ENCODE data around the gene OR5AL1. TPM values are rescaled to one million over a fixed set of nuclear protein-coding genes. Genes with fewer than 3 reads are reported as not detected.
"Not testable (repeated sequence)": the region's sequence is repeated elsewhere in the genome, so short reads cannot be mapped to it uniquely, and the experiment has no call there.

Gene OR5AL1
- not detected in 2 replicates for total RNA-seq

DNA sequence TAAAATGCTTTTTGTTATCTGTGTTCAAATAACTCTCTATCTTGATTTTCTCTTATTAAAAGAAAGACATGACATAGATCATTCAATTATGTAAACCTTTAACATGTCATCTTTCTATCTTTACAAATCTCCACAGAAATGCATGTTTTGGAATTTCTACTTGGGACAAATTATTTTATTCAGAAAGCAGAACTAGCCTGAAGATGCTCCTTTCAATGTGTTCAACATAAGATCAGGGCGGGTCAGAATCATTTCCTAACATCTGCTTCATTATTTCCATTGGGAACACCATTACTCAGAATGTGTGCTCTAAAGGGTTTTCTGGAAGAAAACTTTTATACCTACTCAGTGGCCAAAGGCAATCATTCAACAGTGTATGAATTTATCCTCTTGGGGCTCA lies at the start of gene OR5AL1:
Gene OR5AL1, plus strand, starts transcription at position 301 of the 400 bp plus-strand sequence.
- DNase-seq (ENCODE audit: low read depth), result no peak

DNA sequence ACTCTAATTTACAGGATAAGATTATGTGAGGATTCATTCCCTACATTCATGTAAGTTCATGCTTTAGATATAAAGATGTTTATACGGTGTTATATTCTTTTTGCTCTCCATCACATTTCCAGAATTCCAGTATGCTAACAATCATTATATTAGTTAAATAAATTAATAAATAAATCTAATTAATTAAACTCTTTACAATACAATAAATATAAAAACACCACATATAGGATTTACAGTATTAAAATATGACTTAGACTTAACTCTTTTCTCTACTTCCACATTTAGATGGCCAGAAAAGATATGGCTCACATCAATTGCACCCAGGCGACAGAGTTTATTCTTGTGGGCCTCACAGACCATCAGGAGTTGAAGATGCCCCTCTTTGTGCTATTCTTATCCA lies 37.2 kb upstream of the OR5AL1 start, which contains the start of gene OR8U1:
Gene OR8U1, plus strand, starts transcription at position 301 of the 400 bp plus-strand sequence. Its CDS starts 0 bp downstream, at position 301.
- DNase-seq (ENCODE audit: low read depth), result no peak

DNA sequence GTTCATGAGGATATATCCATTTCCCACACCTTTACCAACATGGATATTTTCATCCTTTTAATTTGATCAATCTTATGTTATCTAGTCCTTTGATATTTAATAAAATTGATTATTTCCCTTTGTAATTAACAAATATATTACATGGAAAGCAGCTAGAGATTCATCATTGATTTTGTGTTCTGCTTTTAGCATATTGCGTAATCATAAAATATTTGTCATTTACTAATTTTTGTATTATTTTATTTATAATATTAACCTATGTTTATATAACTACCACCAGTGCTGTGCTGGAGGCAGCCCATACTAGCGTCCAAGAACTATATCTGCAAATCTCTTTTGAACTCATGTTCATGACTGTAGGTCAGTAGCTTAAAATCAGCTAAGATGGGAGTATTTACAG lies 32.4 kb upstream of the OR5AL1 start:
- no peak for DNase-seq (ENCODE audit: low read depth)

GRCh38 chr11:56394381-56394780 lies 18.1 kb upstream of the OR5AL1 start:
- DNase-seq (ENCODE audit: low read depth), result no peak

GRCh38 chr11:56396047-56396446 lies 16.4 kb upstream of the OR5AL1 start:
- no peak for DNase-seq (ENCODE audit: low read depth)

DNA sequence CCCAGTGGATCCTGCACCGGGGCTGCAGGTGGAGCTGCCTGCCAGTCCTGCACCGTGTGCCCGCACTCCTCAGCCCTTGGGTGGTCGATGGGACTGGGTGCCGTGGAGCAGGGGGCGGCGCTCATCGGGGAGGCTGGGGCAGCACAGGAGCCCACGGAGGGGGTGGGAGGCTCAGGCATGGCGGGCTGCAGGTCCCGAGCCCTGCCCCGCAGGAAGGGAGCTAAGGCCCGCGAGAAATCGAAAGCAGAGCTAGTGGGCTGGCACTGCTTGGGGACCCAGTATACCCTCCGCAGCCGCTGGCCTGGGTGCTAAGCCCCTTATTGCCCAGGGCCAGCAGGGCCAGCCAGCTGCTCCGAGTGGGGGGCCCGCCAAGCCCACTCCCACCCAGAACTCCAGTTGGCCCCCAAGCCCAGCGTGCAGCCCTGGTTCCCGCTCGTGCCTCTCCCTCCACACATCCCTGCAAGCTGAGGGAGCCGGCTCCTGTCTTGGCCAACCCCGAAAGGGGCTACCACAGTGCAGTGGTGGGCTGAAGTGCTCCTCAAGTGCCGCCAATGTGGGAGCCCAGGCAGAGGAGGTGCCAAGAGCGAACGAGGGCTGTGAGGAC lies 10.5 kb upstream of the OR5AL1 start:
- not testable (repeated sequence) for DNase-seq (ENCODE audit: low read depth)

- no peak for DNase-seq (ENCODE audit: low read depth)
These were observed 8.1 kb upstream of the OR5AL1 start for GRCh38 chr11:56404393-56404792.

DNA sequence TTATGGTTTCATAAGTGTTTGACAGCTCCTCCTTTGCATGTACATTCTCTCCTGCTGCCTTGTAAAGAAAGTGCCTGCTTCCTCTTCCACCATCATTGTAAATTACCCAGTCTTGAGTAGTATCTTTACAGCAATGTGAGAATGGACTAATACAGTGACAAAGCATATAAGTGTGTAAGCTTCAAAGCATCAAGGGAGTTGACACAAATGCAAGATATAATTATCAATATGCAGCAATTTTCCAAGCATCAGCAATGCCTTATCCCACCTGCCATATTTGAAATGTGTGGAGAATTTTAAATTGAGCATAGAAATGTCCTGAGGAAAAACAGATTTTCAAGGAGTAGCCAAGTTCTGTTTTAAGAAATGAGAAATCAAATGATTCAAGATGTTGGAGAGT lies 1.7 kb upstream of the OR5AL1 start:
- DNase-seq (ENCODE audit: low read depth), result no peak

DNA sequence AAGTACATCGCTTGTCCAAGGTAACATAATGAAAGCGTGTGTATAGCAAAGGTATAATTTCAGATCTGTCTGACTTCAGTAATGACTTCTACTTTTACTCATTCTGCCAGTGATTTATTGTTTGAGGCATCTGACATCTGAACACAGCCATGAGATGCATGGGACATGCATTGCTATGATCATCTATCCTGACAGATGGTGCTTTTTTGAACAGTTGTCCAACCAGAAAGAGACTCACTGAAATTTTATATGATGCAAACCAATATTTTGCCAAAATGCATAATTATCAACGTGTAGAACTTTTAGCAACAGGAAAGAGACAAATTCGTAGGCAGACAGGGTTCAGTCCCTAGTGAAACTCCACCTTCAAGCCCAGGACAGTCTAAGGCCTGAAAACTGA lies 41.0 kb downstream of the OR5AL1 start:
- DNase-seq (ENCODE audit: low read depth), result no peak

GRCh38 chr11:56457076-56457475 lies 44.6 kb downstream of the OR5AL1 start:
- DNase-seq (ENCODE audit: low read depth), result peak; percentile 42

Other genes with a start within 250 kb of the OR5AL1 start
- gene OR5J2, start 236.1 kb upstream of the OR5AL1 start, total RNA-seq, result not detected in 2 replicates
- not detected in 2 replicates for gene OR5T2, start 178.4 kb upstream of the OR5AL1 start, total RNA-seq
- gene OR5T3, start 160.4 kb upstream of the OR5AL1 start, total RNA-seq, result not detected in 2 replicates
- not detected in 2 replicates for gene OR5T1, start 138.5 kb upstream of the OR5AL1 start, total RNA-seq
- not detected in 2 replicates for gene OR8H1, start 120.4 kb upstream of the OR5AL1 start, total RNA-seq
- not detected in 2 replicates for gene OR8K3, start 97.6 kb upstream of the OR5AL1 start, total RNA-seq
- gene OR8K1, start 66.7 kb upstream of the OR5AL1 start, total RNA-seq, result not detected in 2 replicates
- gene OR8J1, start 58.4 kb upstream of the OR5AL1 start, total RNA-seq, result not detected in 2 replicates
- not detected in 2 replicates for gene OR8U1, start 37.1 kb upstream of the OR5AL1 start, total RNA-seq
- not detected in 2 replicates for gene OR5M3, start 60.7 kb downstream of the OR5AL1 start, total RNA-seq
- gene OR5M8, start 78.7 kb downstream of the OR5AL1 start, total RNA-seq, result not detected in 2 replicates
- gene OR5M11, start 130.6 kb downstream of the OR5AL1 start, total RNA-seq, result not detected in 2 replicates
- gene OR5M10, start 165.0 kb downstream of the OR5AL1 start, total RNA-seq, result not detected in 2 replicates
- not detected in 2 replicates for gene OR5M1, start 202.2 kb downstream of the OR5AL1 start, total RNA-seq
- gene OR5AP2, start 229.7 kb downstream of the OR5AL1 start, total RNA-seq, result not detected in 2 replicates